HFFc6 (cell line): ENCODE results near the gene RHOD. TPM values are rescaled to one million over a fixed set of nuclear protein-coding genes. Genes with fewer than 3 reads are reported as not detected.
A peak's percentile ranks its signal among the peaks of the same experiment; 100 is the strongest.

Experiments used
- DNase-seq: peaks from one replicate; pipeline ENCODE4 v3.0.0-alpha.2; 2018
- H3K27ac Mint-ChIP-seq: 2 replicates; pipeline ENCODE4 v1.8.0; 2020; ENCODE audit warnings: mild to moderate bottlenecking, mixed read lengths
- H3K27me3 Mint-ChIP-seq: 2 replicates; pipeline ENCODE4 v1.8.0; 2021; ENCODE audit warnings: mild to moderate bottlenecking, moderate library complexity, mixed read lengths; ENCODE audit not compliant: insufficient read depth
- H3K36me3 Mint-ChIP-seq: 2 replicates; pipeline ENCODE4 v1.8.0; 2021; ENCODE audit warnings: low read depth, mixed read lengths
- H3K4me1 Mint-ChIP-seq: 2 replicates; pipeline ENCODE4 v1.8.0; 2020; ENCODE audit warnings: low read depth, mixed read lengths
- H3K4me3 Mint-ChIP-seq: 2 replicates; pipeline ENCODE4 v1.8.0; 2020; ENCODE audit warnings: mild to moderate bottlenecking, moderate library complexity, mixed read lengths
- H3K9me3 Mint-ChIP-seq: 2 replicates; pipeline ENCODE4 v1.8.0; 2020; ENCODE audit warnings: mild to moderate bottlenecking, mixed read lengths
- CTCF ChIP-seq: fragments of 200-600 bp; sonication (generic); IDR thresholded peaks from 2 replicates; pipeline ENCODE4 v1.5.0; 2021; ENCODE audit warnings: antibody characterized with exemption, mild to moderate bottlenecking
- total RNA-seq, 6 experiments: library from RNA; stranded (reverse); fragmentation: NEBNext Ultra II Directional; extraction: Animal tissue kit (Norgen Biotek cat#: 25700); gene quantifications; 2 replicates in 1 of 6; 3 replicates in 5 of 6; pipeline ENCODE4 v1.2.3, GENCODE V29; 2021

Gene RHOD
- total RNA-seq, 6 experiments from 2014 or later = 5.2 to 17.8 (median 6.1) TPM

DNA sequence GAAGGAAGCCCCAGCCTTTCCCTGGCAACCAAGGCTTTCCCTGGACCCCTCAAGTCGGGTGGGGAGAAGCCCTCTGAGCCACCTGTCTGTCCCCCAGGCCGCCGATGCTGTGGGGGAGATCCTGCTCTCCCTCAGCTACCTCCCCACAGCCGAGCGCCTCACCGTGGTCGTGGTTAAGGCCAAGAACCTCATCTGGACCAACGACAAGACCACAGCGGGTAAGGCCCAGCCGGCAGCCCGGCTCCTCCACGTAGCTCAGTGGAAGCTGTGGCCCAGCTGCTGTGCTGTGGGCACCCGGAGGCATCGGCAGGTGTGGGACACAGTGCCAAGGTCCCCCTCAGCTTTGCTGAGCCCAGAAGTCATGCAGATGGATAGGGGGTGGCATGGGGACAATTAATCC is 12.2 kb upstream of the RHOD start:
- DNase-seq = no peak
- no peak overlapping the region for H3K4me3 Mint-ChIP-seq
- no peak overlapping the region for H3K27ac Mint-ChIP-seq
- H3K36me3 Mint-ChIP-seq = no peaks in the 10 kb centered on the region
- no peak for TF ChIP-seq CTCF
- peaks cover 6% of the 10 kb centered on the region for H3K4me1 Mint-ChIP-seq
- peaks cover 34% of the 10 kb centered on the region for H3K27me3 Mint-ChIP-seq
- no peaks in the 10 kb centered on the region for H3K9me3 Mint-ChIP-seq

DNA sequence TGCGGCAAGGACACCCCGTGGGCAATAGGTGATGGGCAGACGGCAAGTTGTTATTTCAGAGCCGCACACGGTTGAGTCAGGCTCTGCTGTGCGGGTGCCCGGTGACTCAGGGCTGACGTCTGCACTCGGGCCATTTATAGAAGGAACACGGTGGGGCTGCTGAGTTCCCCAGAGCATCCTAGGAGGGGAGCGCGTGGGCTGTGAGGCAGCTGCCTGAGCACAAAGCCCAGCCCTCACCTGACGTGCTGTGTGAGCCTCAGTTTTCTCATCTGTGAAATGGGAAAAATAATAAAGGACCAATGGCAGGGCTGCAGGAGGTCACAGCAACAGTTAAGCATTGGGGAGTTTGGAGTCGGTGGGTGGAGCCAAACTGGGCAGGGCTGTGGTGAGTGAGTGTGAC is 11.3 kb upstream of the RHOD start:
- Mint-ChIP-seq H3K27ac (no peak overlapping the region), H3K4me1 (peaks cover 6% of the 10 kb centered on the region), H3K4me3 (no peak overlapping the region), H3K9me3 (no peaks in the 10 kb centered on the region), H3K36me3 (no peaks in the 10 kb centered on the region), H3K27me3 (peaks cover 27% of the 10 kb centered on the region)
- peak; percentile 83 for DNase-seq
- TF ChIP-seq CTCF = no peak; the same call in 1 of the 2 replicates

- Mint-ChIP-seq H3K27me3 (peaks cover 18% of the 10 kb centered on the region), H3K27ac (no peak overlapping the region)
Measured at GRCh38 chr11:67048515-67049130, 8.0 kb upstream of the RHOD start.

GRCh38 chr11:67050139-67050538 is 6.5 kb upstream of the RHOD start:
- no peaks in the 10 kb centered on the region for H3K36me3 Mint-ChIP-seq
- H3K27ac Mint-ChIP-seq = no peak overlapping the region
- no peak overlapping the region for H3K4me3 Mint-ChIP-seq
- TF ChIP-seq CTCF = 0 out of 2 replicates have a peak, but pooled peaks have one; percentile 22
- peaks cover 21% of the 10 kb centered on the region for H3K4me1 Mint-ChIP-seq
- DNase-seq = no peak
- H3K9me3 Mint-ChIP-seq = no peaks in the 10 kb centered on the region
- H3K27me3 Mint-ChIP-seq = peaks cover 17% of the 10 kb centered on the region

More at GRCh38 chr11:67048515-67049130, 8.0 kb upstream of the RHOD start:
- Mint-ChIP-seq H3K9me3 (no peaks in the 10 kb centered on the region), H3K4me3 (no peak overlapping the region), H3K36me3 (no peaks in the 10 kb centered on the region), H3K4me1 (peaks cover 6% of the 10 kb centered on the region)
- no peak for TF ChIP-seq CTCF
- no peak for DNase-seq

DNA sequence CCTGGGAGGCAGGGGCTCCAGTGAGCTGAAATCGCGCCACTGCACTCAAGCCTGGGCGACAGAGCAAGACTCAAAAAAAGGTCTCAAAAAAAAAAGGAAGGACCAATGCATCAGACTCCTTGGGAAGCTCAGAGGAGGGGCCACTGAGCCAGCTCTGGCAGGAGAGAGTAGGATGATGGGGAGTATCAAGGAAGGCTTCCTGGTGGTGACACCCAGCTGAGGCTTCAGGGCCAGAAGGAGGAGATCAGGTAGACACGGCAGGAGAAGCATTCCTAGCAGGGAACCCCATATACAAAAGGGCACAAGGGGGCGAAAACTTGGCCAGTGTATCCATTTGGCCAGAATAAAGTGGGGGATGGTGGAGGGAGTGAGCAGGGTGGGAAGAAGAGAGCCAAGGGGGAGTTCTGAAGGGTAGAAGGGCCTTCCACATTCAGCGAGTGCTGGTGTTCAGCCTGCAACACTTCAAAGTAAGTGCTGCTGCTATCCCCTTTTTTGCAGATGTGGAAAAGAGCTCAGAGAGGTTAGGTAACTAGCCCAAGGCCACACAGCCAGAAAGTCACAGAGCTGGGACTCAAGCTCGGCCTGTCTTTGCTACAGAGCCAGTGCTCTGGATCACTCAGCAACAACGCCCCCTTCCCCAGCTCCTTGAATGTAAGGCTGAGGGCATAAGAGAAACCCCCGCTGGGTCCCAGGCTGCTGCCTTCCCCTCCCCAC is 5.3 kb upstream of the RHOD start:
- H3K36me3 Mint-ChIP-seq = no peaks in the 10 kb centered on the region
- H3K9me3 Mint-ChIP-seq = no peaks in the 10 kb centered on the region
- no peak for DNase-seq
- no peak for TF ChIP-seq CTCF
- no peak overlapping the region for H3K27ac Mint-ChIP-seq
- H3K4me3 Mint-ChIP-seq = no peak overlapping the region
- H3K27me3 Mint-ChIP-seq = peaks cover 15% of the 10 kb centered on the region
- H3K4me1 Mint-ChIP-seq = peaks cover 27% of the 10 kb centered on the region
